Gastroesophageal sphincter (tissue), 4 donors: ENCODE results near the gene ANK3. TPM values are rescaled to one million over a fixed set of nuclear protein-coding genes. Genes with fewer than 3 reads are reported as not detected.
A peak's percentile ranks its signal among the peaks of the same experiment; 100 is the strongest.

ENCODE experiments used
- ATAC-seq: fragments of 150-250 bp; one replicate; pipeline ENCODE4 v1.9.1; 2016; ENCODE audit warnings: mild to moderate bottlenecking, moderate library complexity
- H3K27ac ChIP-seq, 4 donors: fragments of 200-600 bp; sonication (generic) in 3 of 4; 1 replicate in 3 of 4; 2 replicates in 1 of 4; pipeline ENCODE4 v1.5.1; 2016 to 2019
- H3K27me3 ChIP-seq: fragments of 200-600 bp; sonication (generic); one replicate; pipeline ENCODE4 v1.5.1; 2019
- H3K36me3 ChIP-seq, 2 donors: fragments of 200-600 bp; sonication (generic); one replicate each; pipeline ENCODE4 v1.5.1; 2019; ENCODE audit warnings: control low read depth in 1 of 2
- H3K4me1 ChIP-seq, 3 donors: fragments of 200-600 bp; sonication (generic); 1 replicate in 2 of 3; 2 replicates in 1 of 3; pipeline ENCODE4 v1.5.1; 2016 to 2019; ENCODE audit warnings: control low read depth in 2 of 3
- H3K4me3 ChIP-seq, 2 donors: fragments of 200-600 bp; sonication (generic); one replicate each; pipeline ENCODE4 v1.5.1; 2019; ENCODE audit warnings: mild to moderate bottlenecking in 1 of 2, moderate library complexity in 1 of 2
- H3K9me3 ChIP-seq, 3 donors: fragments of 200-600 bp; sonication (generic); one replicate each; pipeline ENCODE4 v1.5.1; 2017 to 2019; ENCODE audit warnings: control low read depth in 2 of 3
- EP300 ChIP-seq: sonication (generic); formaldehyde crosslinking; IDR thresholded peaks from one replicate; pipeline ENCODE4 v1.6.1; 2017; ENCODE audit warnings: antibody characterized with exemption, mild to moderate bottlenecking
- POLR2A ChIP-seq, 2 donors: fragments of 450-650 bp; IDR thresholded peaks; one replicate each; pipeline ENCODE4 v1.6.1; 2017; ENCODE audit warnings: antibody characterized with exemption in 2 of 2, mild to moderate bottlenecking in 2 of 2, moderate library complexity in 1 of 2
- POLR2AphosphoS5 ChIP-seq: sonication (generic); formaldehyde crosslinking; IDR thresholded peaks from one replicate; pipeline ENCODE4 v1.6.1; 2017; ENCODE audit warnings: antibody characterized with exemption
- WGBS, 2 donors: methylation state at CpG; one replicate each; pipeline ENCODE4 v1.1.5; 2018; ENCODE audit warnings: low coverage in 1 of 2; 5-methylcytosine and 5-hydroxymethylcytosine counted together
- total RNA-seq, 4 donors: library from RNA; depleted of rRNA; stranded (reverse); fragments of >200 nt; gene quantifications; one replicate each; pipeline ENCODE4 v1.1.0, GENCODE V29; 2016
- TF ChIP-seq, protein P1 (sequence below), 4 experiments: fragments of 200-600 bp in 2 of 4; fragments of 450-650 bp in 2 of 4; sonication (generic) in 1 of 4; IDR thresholded peaks; one replicate each; pipeline ENCODE4 v1.5.1; 2017 to 2019; ENCODE audit warnings: antibody characterized with exemption in 4 of 4, mild to moderate bottlenecking in 2 of 4, moderate library complexity in 2 of 4

The ANK3 gene
- total RNA-seq, 4 donors from 2014 or later = 21.1 to 61.5 (median 38.9) TPM

- Histone ChIP-seq H3K9me3 (no peaks in the 10 kb centered on the region), H3K27me3 (no peaks in the 10 kb centered on the region), H3K27ac (peak overlapping the region in 2 of 4 donors; percentile 18 to 39), H3K4me1 (peaks cover 0 to 36% (median 0%) of the 10 kb centered on the region in 3 donors), H3K4me3 (no peak overlapping the region), H3K36me3 (no peaks in the 10 kb centered on the region)
- TF ChIP-seq EP300 = no peak
- TF ChIP-seq, protein P1, sequence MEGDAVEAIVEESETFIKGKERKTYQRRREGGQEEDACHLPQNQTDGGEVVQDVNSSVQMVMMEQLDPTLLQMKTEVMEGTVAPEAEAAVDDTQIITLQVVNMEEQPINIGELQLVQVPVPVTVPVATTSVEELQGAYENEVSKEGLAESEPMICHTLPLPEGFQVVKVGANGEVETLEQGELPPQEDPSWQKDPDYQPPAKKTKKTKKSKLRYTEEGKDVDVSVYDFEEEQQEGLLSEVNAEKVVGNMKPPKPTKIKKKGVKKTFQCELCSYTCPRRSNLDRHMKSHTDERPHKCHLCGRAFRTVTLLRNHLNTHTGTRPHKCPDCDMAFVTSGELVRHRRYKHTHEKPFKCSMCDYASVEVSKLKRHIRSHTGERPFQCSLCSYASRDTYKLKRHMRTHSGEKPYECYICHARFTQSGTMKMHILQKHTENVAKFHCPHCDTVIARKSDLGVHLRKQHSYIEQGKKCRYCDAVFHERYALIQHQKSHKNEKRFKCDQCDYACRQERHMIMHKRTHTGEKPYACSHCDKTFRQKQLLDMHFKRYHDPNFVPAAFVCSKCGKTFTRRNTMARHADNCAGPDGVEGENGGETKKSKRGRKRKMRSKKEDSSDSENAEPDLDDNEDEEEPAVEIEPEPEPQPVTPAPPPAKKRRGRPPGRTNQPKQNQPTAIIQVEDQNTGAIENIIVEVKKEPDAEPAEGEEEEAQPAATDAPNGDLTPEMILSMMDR (IDR thresholded peaks at IDR 0.05) = peak in 2 of 4 experiments; percentile 10 to 17
- 23 to 31% methylated on average over 5 to 6 of the region's 6 CpGs for WGBS, 2 donors
- no peak for ATAC-seq
Measured at GRCh38 chr10:60237977-60238758, 151.5 kb downstream of the ANK3 start.

DNA sequence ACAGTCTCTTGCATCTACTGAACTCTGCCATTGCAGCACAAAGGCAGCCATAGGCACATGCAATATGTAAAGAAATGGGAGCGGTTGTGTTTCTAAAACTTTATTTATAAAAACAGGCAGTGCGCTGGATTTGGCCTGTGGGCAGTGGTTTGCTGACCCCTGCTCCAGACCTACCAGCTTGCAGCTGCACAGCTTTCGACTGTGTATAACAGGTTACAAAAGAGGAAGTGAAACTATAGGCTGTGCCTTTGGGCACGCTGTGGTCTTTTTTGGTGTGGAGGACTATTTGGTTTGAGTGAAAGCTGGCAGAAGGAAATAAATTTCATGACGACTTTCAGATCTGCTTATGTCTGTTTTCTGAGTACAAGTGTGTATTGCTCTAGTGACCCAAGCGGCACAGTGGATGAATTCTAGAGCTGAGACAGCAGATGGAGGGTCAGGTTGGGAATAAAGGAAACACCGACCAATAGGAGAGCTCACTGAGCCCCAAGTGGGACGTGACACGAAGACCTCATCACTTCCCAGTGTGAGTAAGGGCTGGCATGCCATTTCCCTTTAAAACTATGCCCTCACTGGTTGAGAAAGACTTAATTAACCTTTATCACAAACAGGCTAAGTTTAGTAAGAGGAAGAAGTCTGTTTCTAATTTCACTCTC is 152.7 kb downstream of the ANK3 start:
- no peaks in the 10 kb centered on the region for H3K36me3 ChIP-seq
- H3K27ac ChIP-seq = peak overlapping the region in 1 of 4 donors; percentile 39
- 64 to 72% methylated on average over 7 to 8 of the region's 9 CpGs for WGBS, 2 donors
- H3K4me1 ChIP-seq = peaks cover 0 to 36% (median 0%) of the 10 kb centered on the region in 3 donors
- H3K9me3 ChIP-seq = no peaks in the 10 kb centered on the region
- TF ChIP-seq POLR2AphosphoS5 = no peak
- TF ChIP-seq POLR2A (IDR thresholded peaks at IDR 0.05) = no peak
- TF ChIP-seq EP300 = no peak
- TF ChIP-seq, protein P1 (IDR thresholded peaks at IDR 0.05) = no peak
- ATAC-seq = peak; percentile 86
- H3K27me3 ChIP-seq = no peaks in the 10 kb centered on the region
- H3K4me3 ChIP-seq = no peak overlapping the region

GRCh38 chr10:60235001-60235400 is 154.7 kb downstream of the ANK3 start:
- Histone ChIP-seq H3K27ac (no peak overlapping the region), H3K4me1 (peaks cover 0 to 47% (median 0%) of the 10 kb centered on the region in 3 donors), H3K9me3 (no peaks in the 10 kb centered on the region), H3K4me3 (no peak overlapping the region), H3K36me3 (no peaks in the 10 kb centered on the region), H3K27me3 (no peaks in the 10 kb centered on the region)
- TF ChIP-seq, protein P1 (IDR thresholded peaks at IDR 0.05) = no peak
- TF ChIP-seq POLR2A (IDR thresholded peaks at IDR 0.05) = no peak
- TF ChIP-seq EP300 = no peak
- TF ChIP-seq POLR2AphosphoS5 = no peak
- WGBS, 2 donors = 11 to 13% methylated on average over 1 of the region's 1 CpG
- no peak for ATAC-seq

- no peak overlapping the region for H3K27ac ChIP-seq
- no peaks in the 10 kb centered on the region for H3K9me3 ChIP-seq
- ATAC-seq = no peak
- TF ChIP-seq POLR2AphosphoS5 (no peak), POLR2A (IDR thresholded peaks at IDR 0.05) (no peak), EP300 (no peak)
- TF ChIP-seq, protein P1 (IDR thresholded peaks at IDR 0.05) = no peak
- H3K36me3 ChIP-seq = no peaks in the 10 kb centered on the region
- no peaks in the 10 kb centered on the region for H3K27me3 ChIP-seq
- peaks cover 0 to 46% (median 0%) of the 10 kb centered on the region in 3 donors for H3K4me1 ChIP-seq
- H3K4me3 ChIP-seq = no peak overlapping the region
- 65 to 71% methylated on average over 4 of the region's 4 CpGs for WGBS, 2 donors
Measured at GRCh38 chr10:60234551-60234950, 155.1 kb downstream of the ANK3 start.
